Upper lobe of right lung (tissue), 1 donor: ENCODE data around the gene ZMYM4. TPM values are rescaled to one million over a fixed set of nuclear protein-coding genes. Genes with fewer than 3 reads are reported as not detected.
"Not testable (repeated sequence)": the region's sequence is repeated elsewhere in the genome, so short reads cannot be mapped to it uniquely, and the experiment has no call there.

Experiments used
- ATAC-seq: fragments of 200-7000 bp; cut with Tn5 transposase; one replicate; pipeline ENCODE4 v1.9.1; 2020; ENCODE audit warnings: mild to moderate bottlenecking, moderate library complexity
- DNase-seq: peaks from one replicate; pipeline ENCODE4 v3.0.0-alpha.2; 2020
- H3K27ac ChIP-seq: fragments of 200-600 bp; one replicate; pipeline ENCODE4 v1.8.0; 2022
- H3K27me3 ChIP-seq: fragments of 200-600 bp; one replicate; pipeline ENCODE4 v1.8.0; 2022; ENCODE audit warnings: mild to moderate bottlenecking
- H3K36me3 ChIP-seq: fragments of 200-600 bp; one replicate; pipeline ENCODE4 v1.8.0; 2022
- H3K4me1 ChIP-seq: fragments of 200-600 bp; one replicate; pipeline ENCODE4 v1.8.0; 2022
- H3K4me3 ChIP-seq: fragments of 200-600 bp; one replicate; pipeline ENCODE4 v1.8.0; 2022; ENCODE audit warnings: mild to moderate bottlenecking
- H3K9me3 ChIP-seq: fragments of 200-600 bp; one replicate; pipeline ENCODE4 v1.8.0; 2022
- CTCF ChIP-seq: fragments of 200-600 bp; IDR thresholded peaks from one replicate; pipeline ENCODE4 v1.8.0; 2022; ENCODE audit warnings: antibody characterized with exemption
- intact Hi-C: fragments of 100-400 bp; cut with DNase I; formaldehyde crosslinking; loops from one replicate; pipeline ENCODE4 v1.11.0; 2022
- total RNA-seq: library from RNA; stranded (reverse); fragmentation: NEBNext Ultra II Directional; extraction: Animal tissue kit (Norgen Biotek cat#: 25700); gene quantifications from one replicate; pipeline ENCODE4 v1.2.1, GENCODE V29; 2021
- donor health status: DM: no; HTN: yes; CAD: no; lungs with severe emphysema.

ZMYM4 gene
- total RNA-seq, 1 donor from 2014 or later = 48.1 TPM

DNA sequence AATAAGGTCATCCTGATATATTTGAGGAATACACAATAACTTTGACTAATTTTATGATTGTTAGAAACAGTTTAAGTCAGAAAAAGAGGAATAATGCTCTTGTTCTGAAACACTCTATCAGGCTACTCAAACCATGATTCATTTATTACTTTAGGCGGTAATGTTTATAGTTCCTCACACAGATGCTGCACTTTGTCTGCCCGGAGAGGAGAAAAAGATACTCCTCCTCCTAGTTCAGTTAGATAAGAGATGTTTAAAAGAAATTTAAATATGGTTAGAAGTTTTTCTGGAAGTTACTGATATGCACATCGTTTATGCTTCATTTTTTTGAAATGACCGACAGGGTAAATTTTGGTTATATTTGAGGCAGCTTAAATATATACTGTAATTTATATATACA is 103.0 kb downstream of the ZMYM4 start:
- Histone ChIP-seq H3K4me3 (no peak overlapping the region), H3K9me3 (no peaks in the 10 kb centered on the region), H3K27me3 (no peaks in the 10 kb centered on the region), H3K4me1 (peaks cover 4% of the 10 kb centered on the region), H3K36me3 (peaks cover 11% of the 10 kb centered on the region), H3K27ac (no peak overlapping the region)
- TF ChIP-seq CTCF = no peak
- ATAC-seq = no peak
- DNase-seq = no peak
- intact Hi-C loops = no loop called here

GRCh38 chr1:35377555-35377954 is 109.0 kb downstream of the ZMYM4 start:
- no peaks in the 10 kb centered on the region for H3K27me3 ChIP-seq
- no peak overlapping the region for H3K4me3 ChIP-seq
- no peak for ATAC-seq
- no peak for DNase-seq
- H3K4me1 ChIP-seq = no peaks in the 10 kb centered on the region
- no peak for TF ChIP-seq CTCF
- H3K36me3 ChIP-seq = peaks cover 8% of the 10 kb centered on the region
- no peak overlapping the region for H3K27ac ChIP-seq
- H3K9me3 ChIP-seq = no peaks in the 10 kb centered on the region
- intact Hi-C loops = no loop called here

DNA sequence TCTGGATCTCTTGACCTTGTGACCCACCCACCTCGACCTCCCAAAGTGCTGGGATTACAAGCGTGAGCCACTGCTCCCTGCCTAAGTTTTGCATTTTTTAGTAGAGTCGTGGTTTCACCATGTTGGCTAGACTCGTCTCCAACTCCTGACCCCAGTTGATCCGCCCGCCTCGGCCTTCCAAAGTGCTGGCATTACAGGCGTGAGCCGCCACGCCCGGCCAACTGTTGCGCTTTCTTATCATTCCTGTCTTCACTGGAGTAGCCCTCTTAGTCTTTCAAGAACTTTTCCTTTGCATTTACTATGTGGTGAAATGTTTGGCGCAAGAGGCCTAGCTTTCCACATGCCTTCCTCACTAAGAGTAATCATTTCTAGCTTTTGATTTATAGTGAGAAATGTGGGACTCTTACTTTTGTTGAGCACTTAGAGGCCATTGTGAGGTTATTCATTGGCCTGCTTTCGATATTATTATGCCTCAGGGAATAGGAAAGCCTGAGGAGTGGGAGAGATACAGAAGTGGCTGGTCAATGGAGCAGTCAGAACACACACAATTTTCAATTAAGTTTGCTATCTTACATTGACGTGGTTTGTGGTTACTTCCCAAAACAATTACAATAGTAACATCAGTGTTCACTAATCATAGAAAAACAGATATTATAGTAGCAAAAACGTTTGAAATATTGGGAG is 111.0 kb downstream of the ZMYM4 start:
- intact Hi-C loops = no loop called here
- Histone ChIP-seq H3K9me3 (no peaks in the 10 kb centered on the region), H3K27me3 (no peaks in the 10 kb centered on the region), H3K27ac (no peak overlapping the region), H3K4me1 (no peaks in the 10 kb centered on the region), H3K4me3 (no peak overlapping the region), H3K36me3 (peaks cover 9% of the 10 kb centered on the region)
- no peak for ATAC-seq
- DNase-seq = no peak
- TF ChIP-seq CTCF = no peak

- H3K4me3 ChIP-seq, H3K9me3 ChIP-seq, H3K4me1 ChIP-seq, DNase-seq, ATAC-seq, intact Hi-C loops, H3K36me3 ChIP-seq, H3K27me3 ChIP-seq, H3K27ac ChIP-seq: not testable (repeated sequence)
Observed at GRCh38 chr1:35380111-35380510, 111.6 kb downstream of the ZMYM4 start.

GRCh38 chr1:35382107-35382506 is 113.6 kb downstream of the ZMYM4 start:
- no peaks in the 10 kb centered on the region for H3K9me3 ChIP-seq
- H3K27ac ChIP-seq = no peak overlapping the region
- no peak overlapping the region for H3K4me3 ChIP-seq
- H3K4me1 ChIP-seq = no peaks in the 10 kb centered on the region
- peaks cover 24% of the 10 kb centered on the region for H3K36me3 ChIP-seq
- intact Hi-C loops = no loop called here
- no peaks in the 10 kb centered on the region for H3K27me3 ChIP-seq
- ATAC-seq (no peak), DNase-seq (no peak)
- TF ChIP-seq CTCF = no peak

- intact Hi-C loops = no loop called here
- DNase-seq = no peak
- no peaks in the 10 kb centered on the region for H3K27me3 ChIP-seq
- H3K9me3 ChIP-seq = no peaks in the 10 kb centered on the region
- no peaks in the 10 kb centered on the region for H3K4me1 ChIP-seq
- ATAC-seq = no peak
- H3K4me3 ChIP-seq = no peak overlapping the region
- no peak overlapping the region for H3K27ac ChIP-seq
- peaks cover 56% of the 10 kb centered on the region for H3K36me3 ChIP-seq
- no peak for TF ChIP-seq CTCF
Observed at GRCh38 chr1:35386290-35386689, 117.8 kb downstream of the ZMYM4 start.
